ENCODE data around the gene EEF1A2.
A peak's percentile ranks its signal among the peaks of the same experiment; 100 is the strongest.

The EEF1A2 gene

DNA sequence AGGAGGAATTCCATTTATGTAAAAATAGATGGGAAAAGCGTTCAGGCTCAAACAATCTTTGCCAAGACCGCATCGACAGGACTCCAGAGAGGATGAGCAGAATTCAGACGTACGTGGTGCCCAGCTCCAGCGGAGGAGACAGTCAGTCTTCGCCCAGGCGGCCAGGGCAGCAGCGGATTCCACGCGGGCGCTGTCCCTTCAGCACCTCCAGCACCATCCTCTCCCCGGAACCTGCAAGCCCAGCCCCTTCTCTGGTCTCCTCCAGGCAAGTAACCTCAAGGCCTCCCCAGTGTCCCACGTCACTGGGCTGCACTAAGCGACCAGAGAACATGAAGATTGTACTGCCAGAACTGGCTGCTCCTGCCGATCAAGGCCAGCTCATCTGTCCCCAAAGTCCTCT, 23.7 kb downstream of the EEF1A2 start:
- no peak overlapping the region for H3K4me3 ChIP-seq (ENCODE audit: low read depth, low read length)
- DNase-seq (ENCODE audit: low read depth, low spot score): peak; percentile 9
- TF ChIP-seq, protein P1, sequence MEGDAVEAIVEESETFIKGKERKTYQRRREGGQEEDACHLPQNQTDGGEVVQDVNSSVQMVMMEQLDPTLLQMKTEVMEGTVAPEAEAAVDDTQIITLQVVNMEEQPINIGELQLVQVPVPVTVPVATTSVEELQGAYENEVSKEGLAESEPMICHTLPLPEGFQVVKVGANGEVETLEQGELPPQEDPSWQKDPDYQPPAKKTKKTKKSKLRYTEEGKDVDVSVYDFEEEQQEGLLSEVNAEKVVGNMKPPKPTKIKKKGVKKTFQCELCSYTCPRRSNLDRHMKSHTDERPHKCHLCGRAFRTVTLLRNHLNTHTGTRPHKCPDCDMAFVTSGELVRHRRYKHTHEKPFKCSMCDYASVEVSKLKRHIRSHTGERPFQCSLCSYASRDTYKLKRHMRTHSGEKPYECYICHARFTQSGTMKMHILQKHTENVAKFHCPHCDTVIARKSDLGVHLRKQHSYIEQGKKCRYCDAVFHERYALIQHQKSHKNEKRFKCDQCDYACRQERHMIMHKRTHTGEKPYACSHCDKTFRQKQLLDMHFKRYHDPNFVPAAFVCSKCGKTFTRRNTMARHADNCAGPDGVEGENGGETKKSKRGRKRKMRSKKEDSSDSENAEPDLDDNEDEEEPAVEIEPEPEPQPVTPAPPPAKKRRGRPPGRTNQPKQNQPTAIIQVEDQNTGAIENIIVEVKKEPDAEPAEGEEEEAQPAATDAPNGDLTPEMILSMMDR (IDR thresholded peaks at IDR 0.05; ENCODE audit: low read depth, low read length): no peak
- in situ Hi-C loops (cut with HindIII; ENCODE audit: low sequenced_read_pairs): no loop called here

DNA sequence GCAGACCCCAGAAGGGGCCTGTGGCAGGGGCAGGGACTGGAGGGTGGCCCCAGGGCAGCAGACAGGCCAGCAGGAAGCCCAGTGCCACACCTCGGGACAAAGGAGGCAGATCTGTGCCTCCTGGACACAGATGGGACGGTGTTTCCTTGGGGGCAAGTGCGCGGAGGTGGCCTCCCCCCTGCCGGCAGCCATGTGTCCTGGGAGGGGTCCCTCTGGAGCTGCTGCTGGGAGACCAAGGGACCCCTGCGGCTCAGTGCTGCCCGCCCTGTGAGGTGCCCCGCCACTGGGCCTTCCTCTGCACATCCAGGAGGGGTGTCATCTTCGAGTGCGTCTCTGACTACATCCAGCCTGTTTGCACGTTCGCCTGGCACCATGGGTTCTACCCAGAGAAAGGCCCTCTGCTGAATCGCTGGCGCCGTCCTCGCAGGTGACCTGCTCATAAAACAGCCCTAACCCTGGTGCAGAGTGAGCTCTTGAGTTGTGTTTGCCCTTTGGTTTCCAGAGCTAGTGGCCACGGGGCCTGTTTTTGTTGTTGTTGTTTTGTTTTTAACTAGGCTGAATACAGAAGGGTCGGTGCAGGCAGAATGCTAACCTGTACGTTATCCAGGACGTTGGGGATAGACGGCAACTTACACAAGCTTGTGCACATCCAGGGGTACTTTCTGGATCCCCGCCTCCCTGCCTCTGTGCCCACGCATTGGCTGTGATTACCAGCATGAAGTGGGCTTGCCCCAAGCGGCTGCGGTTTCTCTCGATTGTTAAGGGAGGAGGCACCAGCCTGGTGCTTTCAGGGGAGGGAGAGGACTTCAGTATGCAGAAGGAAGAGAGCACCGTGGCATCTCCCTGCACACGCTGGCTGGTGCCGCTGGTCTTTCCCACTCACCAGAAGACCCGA, 25.1 kb downstream of the EEF1A2 start:
- in situ Hi-C loops (cut with HindIII; ENCODE audit: low sequenced_read_pairs): no loop called here
- TF ChIP-seq, protein P1 (IDR thresholded peaks at IDR 0.05; ENCODE audit: low read depth, low read length): no peak
- DNase-seq (ENCODE audit: low read depth, low spot score): no peak
- H3K4me3 ChIP-seq (ENCODE audit: low read depth, low read length): no peak overlapping the region

DNA sequence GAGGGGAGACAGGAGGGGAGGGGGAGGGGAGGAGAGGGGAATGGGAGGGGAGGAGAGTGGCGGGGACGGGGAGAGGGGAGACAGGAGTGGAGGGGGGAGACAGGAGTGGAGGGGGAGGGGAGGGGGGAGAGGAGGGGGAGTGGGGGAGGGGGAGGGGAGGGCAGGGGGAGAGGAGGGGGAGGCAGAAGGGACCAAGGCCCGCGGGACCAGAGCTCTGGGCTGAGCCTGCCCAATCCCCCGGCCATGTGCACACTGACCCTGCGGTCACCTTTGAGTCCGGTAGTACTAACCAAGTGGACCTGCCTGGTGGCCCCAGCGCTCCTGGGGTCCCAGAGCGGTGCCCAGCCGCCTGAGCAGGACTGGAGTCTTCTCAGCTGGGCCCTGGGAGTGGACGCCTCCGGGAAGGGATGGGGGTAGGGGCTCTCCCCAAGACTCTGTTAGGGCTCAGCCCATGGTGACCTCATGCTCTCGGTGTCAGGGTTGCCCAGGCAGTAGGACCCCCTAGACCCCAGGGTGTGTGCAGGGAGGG, 26.0 kb downstream of the EEF1A2 start:
- TF ChIP-seq, protein P1 (IDR thresholded peaks at IDR 0.05; ENCODE audit: low read depth, low read length): no peak
- no peak for DNase-seq (ENCODE audit: low read depth, low spot score)
- no peak overlapping the region for H3K4me3 ChIP-seq (ENCODE audit: low read depth, low read length)
- in situ Hi-C loops (cut with HindIII; ENCODE audit: low sequenced_read_pairs): no loop called here

DNA sequence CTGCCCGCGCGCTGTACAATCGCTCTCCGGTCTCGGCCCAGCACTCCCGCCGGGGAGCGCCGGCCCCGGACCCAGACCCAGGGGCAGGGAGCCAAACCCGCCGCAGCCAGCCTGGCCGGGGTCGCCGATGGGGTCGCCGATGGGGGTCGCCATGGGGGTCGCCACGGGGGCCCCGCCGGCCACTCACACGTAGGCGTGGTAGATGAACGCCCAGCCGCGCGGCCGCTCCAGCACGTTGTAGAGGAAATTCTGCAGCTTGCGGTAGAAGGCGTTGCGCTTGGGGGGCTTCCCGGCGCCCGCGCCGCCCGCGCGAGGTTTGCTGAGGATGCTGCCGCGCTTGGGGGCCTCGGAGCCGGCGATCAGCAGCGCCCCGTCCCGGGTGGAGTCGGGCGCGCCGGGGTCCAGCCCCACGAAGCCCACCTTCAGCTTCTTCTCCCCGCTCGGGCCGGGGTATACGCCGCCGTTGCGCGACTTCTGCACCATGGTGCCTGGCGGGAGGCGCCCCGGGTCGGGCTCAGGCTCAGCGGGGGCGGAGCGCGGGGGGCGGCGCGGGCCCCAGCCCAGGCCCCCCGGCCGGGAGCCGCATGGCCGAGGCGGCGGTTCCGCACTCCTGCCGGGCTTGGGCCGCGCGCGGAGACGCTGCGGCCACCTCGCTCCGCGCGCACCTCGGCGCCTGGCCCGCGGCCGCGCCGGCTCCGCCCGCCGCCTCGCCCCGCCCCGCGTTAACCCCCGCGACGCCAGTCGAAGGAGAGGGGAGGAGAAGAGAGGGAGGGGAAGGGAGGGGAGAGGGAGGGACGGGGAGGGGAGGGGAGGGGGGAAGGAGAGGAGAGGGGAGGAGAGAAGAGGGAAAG, 26.7 kb downstream of the EEF1A2 start, which contains the start of gene KCNQ2:
Gene KCNQ2 (minus strand): TSS at position 675 of the 851 bp plus-strand sequence. CDS start 192 bp downstream, at position 483.
- TF ChIP-seq, protein P1 (IDR thresholded peaks at IDR 0.05; ENCODE audit: low read depth, low read length): no peak
- H3K4me3 ChIP-seq (ENCODE audit: low read depth, low read length): no peak within 1 kb of the TSS
- DNase-seq (ENCODE audit: low read depth, low spot score): no peak
- in situ Hi-C loops (cut with HindIII; ENCODE audit: low sequenced_read_pairs): no loop called here

DNA sequence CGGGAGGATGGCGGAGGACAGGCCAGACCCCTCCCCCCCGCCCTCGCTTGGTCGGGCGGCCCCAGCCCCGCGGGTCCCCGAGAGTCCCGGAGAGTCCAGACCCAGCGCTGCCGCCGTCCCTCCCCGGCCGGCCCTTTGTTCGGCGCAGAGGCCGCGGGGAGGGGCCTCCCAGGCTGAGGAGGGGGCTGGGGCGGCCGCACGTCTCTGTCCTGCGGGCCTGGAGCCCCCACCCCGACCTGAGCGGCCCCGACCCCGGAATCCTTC, 27.2 kb downstream of the EEF1A2 start:
- TF ChIP-seq, protein P1 (IDR thresholded peaks at IDR 0.05; ENCODE audit: low read depth, low read length): no peak
- H3K4me3 ChIP-seq (ENCODE audit: low read depth, low read length): no peak overlapping the region
- no peak for DNase-seq (ENCODE audit: low read depth, low spot score)
- in situ Hi-C loops (cut with HindIII; ENCODE audit: low sequenced_read_pairs): no loop called here

DNA sequence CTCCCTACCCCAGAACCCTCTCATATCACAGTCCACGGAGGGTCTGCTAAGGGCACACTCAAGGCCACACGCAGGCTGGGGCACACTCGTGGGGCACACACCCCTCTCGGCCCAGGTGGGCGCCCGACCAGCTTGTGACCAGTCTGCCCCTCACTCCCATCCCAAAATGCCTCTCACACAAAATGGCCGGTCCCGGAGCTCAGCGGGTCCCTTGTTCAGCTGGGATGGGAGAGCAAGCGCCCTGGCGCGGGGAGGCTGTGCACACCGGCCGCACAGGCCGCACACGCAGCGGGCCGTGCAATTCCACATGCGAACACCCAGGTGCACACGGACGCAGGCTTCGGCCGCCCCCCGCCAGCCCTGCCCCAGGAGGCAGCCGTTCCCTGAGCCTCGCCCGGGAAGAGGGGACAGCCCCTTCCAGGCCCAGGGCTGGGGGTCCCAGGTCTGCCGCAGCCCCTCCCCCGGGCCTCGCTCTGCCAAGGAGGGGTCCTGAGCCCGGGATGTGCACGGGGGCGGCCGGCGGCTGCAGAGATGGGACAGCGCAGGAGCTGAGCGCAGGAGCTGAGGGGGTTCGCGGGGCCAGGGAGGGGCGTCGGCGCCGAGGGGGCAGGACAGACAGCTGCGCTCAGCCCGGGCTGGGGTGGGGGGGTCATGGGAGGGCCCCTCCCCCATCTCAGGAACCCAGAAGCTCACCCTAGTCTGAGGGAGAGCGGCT, 27.7 kb downstream of the EEF1A2 start:
- DNase-seq (ENCODE audit: low read depth, low spot score): no peak
- H3K4me3 ChIP-seq (ENCODE audit: low read depth, low read length): no peak overlapping the region
- TF ChIP-seq, protein P1 (IDR thresholded peaks at IDR 0.05; ENCODE audit: low read depth, low read length): no peak
- in situ Hi-C loops (cut with HindIII; ENCODE audit: low sequenced_read_pairs): no loop called here
